Measurements from ENCODE around the gene SLC2A6. TPM values are rescaled to one million over a fixed set of nuclear protein-coding genes. Genes with fewer than 3 reads are reported as not detected.

The SLC2A6 gene
- total RNA-seq, 2 donors from 2014 or later = 4.6 to 8.8 TPM

GRCh38 chr9:133474215-133474614, 4.7 kb downstream of the SLC2A6 start:
- H3K27ac ChIP-seq = no peak overlapping the region
- DNase-seq (ENCODE audit: low spot score) (no peak), ATAC-seq (ENCODE audit: insufficient number of reproducible peaks, low FRiP score, low read depth) (no peak)
- H3K36me3 ChIP-seq = no peaks in the 10 kb centered on the region
- H3K4me3 ChIP-seq = no peak overlapping the region
- no peaks in the 10 kb centered on the region for H3K9me3 ChIP-seq
- TF ChIP-seq, protein P1, sequence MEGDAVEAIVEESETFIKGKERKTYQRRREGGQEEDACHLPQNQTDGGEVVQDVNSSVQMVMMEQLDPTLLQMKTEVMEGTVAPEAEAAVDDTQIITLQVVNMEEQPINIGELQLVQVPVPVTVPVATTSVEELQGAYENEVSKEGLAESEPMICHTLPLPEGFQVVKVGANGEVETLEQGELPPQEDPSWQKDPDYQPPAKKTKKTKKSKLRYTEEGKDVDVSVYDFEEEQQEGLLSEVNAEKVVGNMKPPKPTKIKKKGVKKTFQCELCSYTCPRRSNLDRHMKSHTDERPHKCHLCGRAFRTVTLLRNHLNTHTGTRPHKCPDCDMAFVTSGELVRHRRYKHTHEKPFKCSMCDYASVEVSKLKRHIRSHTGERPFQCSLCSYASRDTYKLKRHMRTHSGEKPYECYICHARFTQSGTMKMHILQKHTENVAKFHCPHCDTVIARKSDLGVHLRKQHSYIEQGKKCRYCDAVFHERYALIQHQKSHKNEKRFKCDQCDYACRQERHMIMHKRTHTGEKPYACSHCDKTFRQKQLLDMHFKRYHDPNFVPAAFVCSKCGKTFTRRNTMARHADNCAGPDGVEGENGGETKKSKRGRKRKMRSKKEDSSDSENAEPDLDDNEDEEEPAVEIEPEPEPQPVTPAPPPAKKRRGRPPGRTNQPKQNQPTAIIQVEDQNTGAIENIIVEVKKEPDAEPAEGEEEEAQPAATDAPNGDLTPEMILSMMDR (IDR thresholded peaks at IDR 0.05) = no peak
- peaks cover 4 to 6% of the 10 kb centered on the region in 2 donors for H3K4me1 ChIP-seq (ENCODE audit: control insufficient read depth in 1 of 2, low read depth in 2 of 2)
- H3K27me3 ChIP-seq (replicated peaks; ENCODE audit: insufficient read depth) = no peaks in the 10 kb centered on the region

DNA sequence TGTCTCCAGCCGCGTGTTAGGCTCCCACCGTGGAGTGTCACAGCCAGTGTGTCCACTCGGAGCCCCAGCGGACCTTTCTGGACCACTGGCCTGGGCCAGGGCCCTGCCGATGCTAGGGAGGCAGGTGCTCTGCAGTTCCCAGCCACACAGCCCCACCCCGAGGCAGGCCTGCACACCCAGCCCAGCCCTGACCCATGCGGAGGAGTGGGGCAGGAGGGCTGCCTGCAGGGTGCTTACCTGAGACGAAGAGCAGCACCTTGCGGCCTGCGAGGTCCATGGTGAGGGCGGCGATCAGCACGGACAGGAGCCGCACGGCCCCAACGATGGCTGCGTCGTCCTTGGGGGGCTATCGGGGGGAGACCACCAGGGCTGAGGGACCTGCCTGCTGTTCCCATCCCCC, 5.2 kb downstream of the SLC2A6 start:
- no peak for ATAC-seq (ENCODE audit: insufficient number of reproducible peaks, low FRiP score, low read depth)
- TF ChIP-seq, protein P1 (IDR thresholded peaks at IDR 0.05) = no peak
- Histone ChIP-seq H3K36me3 (peaks cover under 1% of the 10 kb centered on the region), H3K4me1 (ENCODE audit: control insufficient read depth in 1 of 2, low read depth in 2 of 2) (peaks cover 4 to 6% of the 10 kb centered on the region in 2 donors), H3K27me3 (replicated peaks; ENCODE audit: insufficient read depth) (no peaks in the 10 kb centered on the region), H3K9me3 (no peaks in the 10 kb centered on the region), H3K4me3 (no peak overlapping the region), H3K27ac (no peak overlapping the region)
- DNase-seq (ENCODE audit: low spot score) = no peak

DNA sequence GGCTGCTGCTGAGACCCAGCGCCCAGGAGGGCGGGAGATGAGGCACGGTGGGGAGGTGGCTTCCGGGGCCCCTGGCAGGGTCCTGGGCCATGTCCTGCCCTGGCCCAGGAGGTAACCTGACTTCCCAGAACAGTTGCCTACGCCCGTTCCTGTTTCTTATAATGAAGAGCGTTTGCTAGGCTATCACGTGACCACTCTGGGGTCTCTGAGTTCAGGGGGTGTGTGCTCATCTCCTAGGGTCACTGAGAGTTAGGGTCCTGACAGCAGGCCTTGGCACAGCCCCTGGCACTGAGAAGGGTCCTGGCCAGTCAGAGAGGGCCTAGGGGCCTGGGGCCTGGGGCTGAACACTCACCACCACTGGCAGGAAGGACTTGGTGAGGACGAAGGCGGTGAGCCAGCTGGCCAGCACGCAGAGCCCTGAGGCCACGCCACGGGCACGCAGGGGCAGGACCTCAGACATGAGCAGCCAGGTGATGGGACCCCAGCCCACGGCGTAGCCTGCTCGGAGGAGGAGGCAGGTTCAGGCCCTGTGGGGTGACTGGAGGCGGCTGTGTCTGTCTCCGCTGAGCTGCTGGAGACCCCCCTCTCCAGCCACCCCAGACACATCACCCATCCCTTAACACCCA, 6.0 kb downstream of the SLC2A6 start:
- Histone ChIP-seq H3K4me3 (no peak overlapping the region), H3K27me3 (replicated peaks; ENCODE audit: insufficient read depth) (no peaks in the 10 kb centered on the region), H3K4me1 (ENCODE audit: control insufficient read depth in 1 of 2, low read depth in 2 of 2) (no peaks in the 10 kb centered on the region), H3K36me3 (peaks cover 4% of the 10 kb centered on the region), H3K27ac (no peak overlapping the region), H3K9me3 (no peaks in the 10 kb centered on the region)
- TF ChIP-seq, protein P1 (IDR thresholded peaks at IDR 0.05) = no peak
- DNase-seq (ENCODE audit: low spot score) = no peak
- ATAC-seq (ENCODE audit: insufficient number of reproducible peaks, low FRiP score, low read depth) = no peak

- Histone ChIP-seq H3K27ac (no peak overlapping the region), H3K36me3 (peaks cover 4% of the 10 kb centered on the region), H3K9me3 (no peaks in the 10 kb centered on the region), H3K4me3 (no peak overlapping the region), H3K27me3 (replicated peaks; ENCODE audit: insufficient read depth) (no peaks in the 10 kb centered on the region), H3K4me1 (ENCODE audit: control insufficient read depth in 1 of 2, low read depth in 2 of 2) (no peaks in the 10 kb centered on the region)
- ATAC-seq (ENCODE audit: insufficient number of reproducible peaks, low FRiP score, low read depth) = no peak
- TF ChIP-seq, protein P1 (IDR thresholded peaks at IDR 0.05) = no peak
- DNase-seq (ENCODE audit: low spot score) = no peak
Measured at GRCh38 chr9:133472277-133472645, 6.6 kb downstream of the SLC2A6 start.

- peaks cover 4% of the 10 kb centered on the region for H3K36me3 ChIP-seq
- H3K27ac ChIP-seq = no peak overlapping the region
- H3K4me3 ChIP-seq = no peak overlapping the region
- no peaks in the 10 kb centered on the region for H3K9me3 ChIP-seq
- DNase-seq (ENCODE audit: low spot score) (no peak), ATAC-seq (ENCODE audit: insufficient number of reproducible peaks, low FRiP score, low read depth) (no peak)
- no peaks in the 10 kb centered on the region for H3K27me3 ChIP-seq (replicated peaks; ENCODE audit: insufficient read depth)
- H3K4me1 ChIP-seq (ENCODE audit: control insufficient read depth in 1 of 2, low read depth in 2 of 2) = no peaks in the 10 kb centered on the region
- TF ChIP-seq, protein P1 (IDR thresholded peaks at IDR 0.05) = no peak
Measured at GRCh38 chr9:133471551-133472276, 7.2 kb downstream of the SLC2A6 start.

All from thoracic aorta (tissue), 2 donors.